ENCODE measurements around the gene ABTB2.

- TF ChIP-seq CTCF (IDR thresholded peaks at IDR 0.05) = no peak
- TF ChIP-seq POLR2A (IDR thresholded peaks at IDR 0.05) = no peak
These were observed 86.1 kb downstream of the ABTB2 start for GRCh38 chr11:34271727-34272126.
